Loucy (cell line): ENCODE data around the gene TAP2.

ENCODE experiments used
- H2AFZ ChIP-seq: fragments of 200-600 bp; sonication (generic); 2 replicates; pipeline ENCODE4 v1.6.0; 2016; ENCODE audit warnings: antibody characterized with exemption, mild to moderate bottlenecking, low read length, moderate library complexity
- H3F3A ChIP-seq: fragments of 200-600 bp; 2 replicates; pipeline ENCODE4 v1.6.0; 2016; ENCODE audit warnings: antibody characterized with exemption, low read depth, mild to moderate bottlenecking
- H3K27me3 ChIP-seq: fragments of 200-600 bp; sonication (generic); 2 replicates; pipeline ENCODE4 v1.6.1; 2014; ENCODE audit warnings: low read length, mild to moderate bottlenecking; ENCODE audit not compliant: insufficient read depth, poor library complexity, severe bottlenecking
- H3K36me3 ChIP-seq: fragments of 200-600 bp; sonication (generic); 2 replicates; pipeline ENCODE4 v1.6.1; 2016; ENCODE audit warnings: low read length; ENCODE audit not compliant: insufficient read depth
- H3K4me1 ChIP-seq: fragments of 200-600 bp; sonication (generic); 2 replicates; pipeline ENCODE4 v1.5.1; 2014; ENCODE audit warnings: low read length, mild to moderate bottlenecking; ENCODE audit not compliant: insufficient read depth, poor library complexity, severe bottlenecking
- H3K4me2 ChIP-seq: fragments of 200-600 bp; sonication (generic); 2 replicates; pipeline ENCODE4 v1.6.0; 2014; ENCODE audit warnings: antibody characterized with exemption, low read length, low read depth, mild to moderate bottlenecking; ENCODE audit not compliant: poor library complexity, severe bottlenecking
- H3K4me3 ChIP-seq: fragments of 200-600 bp; sonication (generic); 2 replicates; pipeline ENCODE4 v1.5.1; 2014; ENCODE audit warnings: low read length, mild to moderate bottlenecking, mixed read lengths; ENCODE audit not compliant: poor library complexity, severe bottlenecking
- H3K79me2 ChIP-seq: fragments of 200-600 bp; sonication (generic); 2 replicates; pipeline ENCODE4 v1.6.1; 2014; ENCODE audit warnings: low read length; ENCODE audit not compliant: insufficient read depth
- H3K9ac ChIP-seq: fragments of 200-600 bp; sonication (generic); 2 replicates; pipeline ENCODE4 v1.6.0; 2014; ENCODE audit warnings: mild to moderate bottlenecking, low read depth, low read length, moderate library complexity; ENCODE audit not compliant: poor library complexity, severe bottlenecking
- H3K9me2 ChIP-seq: fragments of 200-600 bp; sonication (generic); replicated peaks from 2 replicates; pipeline ENCODE4 v1.6.1; 2016; ENCODE audit warnings: low read depth, low read length, mixed read lengths
- H3K9me3 ChIP-seq: fragments of 200-600 bp; sonication (generic); 2 replicates; pipeline ENCODE4 v1.6.1; 2014; ENCODE audit warnings: mild to moderate bottlenecking, antibody characterized with exemption, low read length, low read depth; ENCODE audit not compliant: insufficient read depth
- H4K20me1 ChIP-seq: fragments of 200-600 bp; sonication (generic); 2 replicates; pipeline ENCODE4 v1.6.0; 2014; ENCODE audit warnings: antibody characterized with exemption, low read length, mild to moderate bottlenecking; ENCODE audit not compliant: insufficient read depth, poor library complexity, severe bottlenecking
- CTCF ChIP-seq: fragments of 200-600 bp; sonication (generic); conservative IDR thresholded peaks from 2 replicates; pipeline ENCODE4 v1.5.1; 2014; ENCODE audit warnings: mild to moderate bottlenecking, antibody characterized with exemption, low read length
- EZH2phosphoT487 ChIP-seq: fragments of 200-600 bp; IDR thresholded peaks from 2 replicates; pipeline ENCODE4 v1.6.1; 2018; ENCODE audit warnings: antibody characterized with exemption, mild to moderate bottlenecking, moderate library complexity, borderline replicate concordance

The TAP2 gene

GRCh38 chr6:32818867-32819266 lies 19.7 kb downstream of the TAP2 start:
- no peaks in the 10 kb centered on the region for H3K9me3 ChIP-seq
- H3K27me3 ChIP-seq: no peaks in the 10 kb centered on the region
- no peak overlapping the region for H3K4me2 ChIP-seq
- no peaks in the 10 kb centered on the region for H3K36me3 ChIP-seq
- H3K4me3 ChIP-seq: no peak overlapping the region
- H3K4me1 ChIP-seq: no peaks in the 10 kb centered on the region
- no peaks in the 10 kb centered on the region for H4K20me1 ChIP-seq
- no peak overlapping the region for H3K9ac ChIP-seq
- TF ChIP-seq EZH2phosphoT487 (no peak), CTCF (no peak)
- no peaks in the 10 kb centered on the region for H3K9me2 ChIP-seq
- no peak overlapping the region for H2AFZ ChIP-seq
- H3K79me2 ChIP-seq: no peaks in the 10 kb centered on the region
- H3F3A ChIP-seq: no peaks in the 10 kb centered on the region

GRCh38 chr6:32816746-32817204 lies 21.8 kb downstream of the TAP2 start, which contains the start of gene HLA-DOB:
HLA-DOB (minus strand) TSS chr6:32817002; CDS start chr6:32816951, 51 bp downstream.
- no peak within 1 kb of the TSS for H3K4me2 ChIP-seq
- H3K36me3 ChIP-seq: no peaks in the 10 kb centered on the region
- H3K4me3 ChIP-seq: no peak within 1 kb of the TSS
- H3K9me3 ChIP-seq: no peaks in the 10 kb centered on the region
- no peaks in the 10 kb centered on the region for H3K79me2 ChIP-seq
- no peaks in the 10 kb centered on the region for H4K20me1 ChIP-seq
- no peak within 1 kb of the TSS for H3K9ac ChIP-seq
- TF ChIP-seq CTCF (no peak), EZH2phosphoT487 (no peak)
- H3K4me1 ChIP-seq: no peaks in the 10 kb centered on the region
- no peak within 1 kb of the TSS for H2AFZ ChIP-seq
- no peaks in the 10 kb centered on the region for H3K9me2 ChIP-seq
- H3F3A ChIP-seq: no peaks in the 10 kb centered on the region
- no peaks in the 10 kb centered on the region for H3K27me3 ChIP-seq

- Histone ChIP-seq H3K4me2 (no peak overlapping the region), H3K4me1 (no peaks in the 10 kb centered on the region), H3K9me2 (no peaks in the 10 kb centered on the region), H4K20me1 (no peaks in the 10 kb centered on the region), H3F3A (no peaks in the 10 kb centered on the region), H2AFZ (no peak overlapping the region), H3K27me3 (no peaks in the 10 kb centered on the region), H3K4me3 (no peak overlapping the region), H3K9me3 (no peaks in the 10 kb centered on the region), H3K36me3 (no peaks in the 10 kb centered on the region), H3K9ac (no peak overlapping the region), H3K79me2 (no peaks in the 10 kb centered on the region)
- no peak for TF ChIP-seq EZH2phosphoT487
- no peak for TF ChIP-seq CTCF
Measured at GRCh38 chr6:32815996-32816395, 22.5 kb downstream of the TAP2 start.
